GM03348 (cell line): Measurements from ENCODE around the gene SH2D1B.

Source experiments
- DNase-seq: peaks from one replicate; pipeline ENCODE4 v3.0.0; 2012; ENCODE audit warnings: low spot score

The SH2D1B gene

DNA sequence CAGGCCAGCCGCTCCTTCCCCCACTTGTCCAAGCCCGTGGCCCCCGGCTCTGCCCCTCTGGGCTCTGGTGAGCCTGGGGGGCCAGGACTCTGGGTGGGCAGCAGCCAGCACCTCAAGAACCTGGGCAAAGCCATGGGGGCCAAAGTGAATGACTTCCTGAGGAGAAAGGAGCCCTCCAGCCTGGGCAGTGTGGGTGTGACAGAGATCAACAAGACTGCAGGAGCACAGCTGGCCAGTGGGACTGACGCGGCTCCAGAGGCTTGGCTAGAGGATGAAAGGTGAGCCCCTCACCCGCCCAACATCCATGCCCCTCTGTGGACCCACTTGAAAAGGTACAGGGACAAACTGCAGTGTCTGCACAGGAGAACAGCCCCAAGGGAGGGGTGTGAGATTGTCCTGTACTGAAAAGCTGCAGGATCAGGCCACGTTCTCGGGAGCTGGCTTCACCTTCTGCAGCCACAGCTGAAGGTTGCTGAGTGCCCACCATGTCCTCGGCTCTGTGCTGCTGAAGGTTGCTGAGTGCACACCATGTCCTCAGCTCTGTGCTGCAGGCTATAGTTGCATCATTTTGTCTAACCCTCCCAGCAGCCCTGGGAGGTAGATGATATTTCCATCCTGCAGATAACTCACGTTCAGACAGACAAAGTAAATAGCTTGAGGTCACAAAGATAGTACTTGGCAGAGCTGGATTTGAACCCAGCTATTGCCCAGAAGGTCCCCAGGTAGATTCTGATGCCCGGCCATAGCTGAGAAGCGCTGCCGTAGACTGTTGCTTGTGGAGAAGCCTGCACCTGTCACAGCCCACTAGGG lies 29.8 kb downstream of the SH2D1B start:
- DNase-seq, result no peak

DNA sequence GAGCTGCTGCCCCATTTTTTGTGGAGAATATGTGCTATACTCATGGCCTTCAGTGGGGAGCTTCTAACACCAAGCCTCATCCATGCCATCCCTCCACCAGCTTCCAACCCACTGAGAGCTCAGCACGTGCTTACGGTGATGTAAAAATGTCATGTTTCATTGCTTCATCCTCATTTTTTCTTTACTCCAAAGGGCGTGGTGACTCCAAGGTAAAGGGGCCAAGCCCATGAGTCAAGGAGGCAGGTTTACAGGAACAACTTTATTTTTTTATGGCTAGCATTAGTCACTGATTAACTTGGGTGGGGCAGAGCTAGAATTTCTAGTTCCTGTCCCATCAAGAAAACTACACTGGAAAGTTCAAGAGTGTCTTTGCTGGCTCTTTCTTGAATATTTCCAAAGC lies 30.6 kb downstream of the SH2D1B start, which contains the start of gene C1orf226:
C1orf226 (plus strand) TSS at position 346 of the 400 bp plus-strand sequence. CDS start 174 bp downstream, outside the sequence.
- no peak for DNase-seq

DNA sequence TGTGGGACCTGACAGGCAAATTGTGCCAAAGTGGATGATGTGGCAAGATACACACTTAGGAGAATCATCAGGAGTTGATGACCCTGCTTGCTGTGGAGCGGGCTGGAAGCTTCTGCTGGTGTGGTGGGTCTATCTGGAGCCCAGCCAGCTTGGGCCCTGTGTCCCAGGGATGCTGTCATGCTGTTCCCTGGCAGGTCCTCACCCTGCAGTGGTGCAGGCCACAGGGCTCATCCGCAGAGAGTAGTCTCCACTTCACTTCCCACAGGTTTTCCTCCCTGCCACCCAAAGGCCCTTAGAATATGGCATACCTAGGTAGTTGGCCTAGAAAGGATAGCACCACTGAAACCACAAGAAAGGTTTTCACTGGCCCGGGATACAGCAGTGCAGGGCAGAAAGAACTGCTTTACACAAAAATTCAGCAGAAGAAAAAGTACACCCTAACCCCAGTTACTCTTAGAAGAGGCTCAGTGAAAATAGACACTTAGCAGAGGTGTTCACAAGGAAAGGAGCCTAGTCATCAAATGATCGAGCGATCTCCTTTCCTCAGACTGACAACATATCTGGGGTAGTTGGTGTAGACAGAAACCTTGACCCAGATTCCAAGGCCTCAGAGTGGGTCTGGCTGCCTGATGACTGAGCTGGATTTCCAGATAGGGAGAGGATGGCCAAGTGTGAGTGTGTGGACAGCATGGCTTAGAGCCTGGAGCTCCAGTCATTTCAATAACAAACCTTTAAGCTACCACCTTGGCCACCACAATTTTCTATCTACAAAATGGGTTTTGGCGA lies 31.7 kb downstream of the SH2D1B start:
- DNase-seq, result no peak

DNA sequence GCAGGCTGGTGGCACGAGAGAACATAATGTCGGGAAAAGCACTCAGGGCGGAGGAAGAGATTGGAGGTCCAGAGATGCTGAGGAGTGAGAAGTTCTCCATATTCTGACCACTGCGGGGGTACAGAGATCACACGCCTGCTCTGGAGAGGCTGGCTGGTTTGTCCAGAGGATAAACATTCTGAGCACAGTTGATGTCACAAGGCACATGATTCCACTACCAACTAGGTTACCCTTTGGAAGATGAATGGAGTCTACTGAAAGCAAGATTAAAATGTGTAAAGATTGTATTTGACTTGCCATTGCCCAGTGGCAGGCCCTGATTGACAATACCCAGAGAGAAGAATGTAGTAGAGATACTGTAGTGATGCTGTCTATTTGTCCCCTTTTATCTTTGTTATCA lies 35.2 kb downstream of the SH2D1B start, which contains the start of gene SPATA46:
SPATA46 (minus strand) TSS at position 164 of the 400 bp plus-strand sequence; CDS start at position 100, 64 bp downstream.
- DNase-seq, result no peak

DNA sequence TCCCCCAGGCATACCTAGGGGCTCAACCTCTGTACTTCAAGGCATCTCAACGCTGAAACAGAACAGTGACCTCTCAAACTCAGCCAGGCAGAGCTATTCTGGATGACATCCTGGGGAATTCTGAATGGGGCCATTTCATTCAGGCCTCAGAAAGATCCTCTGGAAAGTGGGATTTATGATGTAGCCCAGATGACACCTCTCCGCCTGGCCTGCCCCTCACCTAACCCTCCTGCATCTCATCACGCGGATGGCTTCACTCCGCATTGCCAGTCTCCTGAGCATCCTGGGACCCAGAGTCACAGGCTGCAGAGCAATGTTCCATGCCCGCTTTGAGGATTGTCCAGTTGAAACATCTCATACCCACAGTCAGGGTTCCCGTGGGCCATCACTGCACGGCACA lies 36.5 kb downstream of the SH2D1B start:
- no peak for DNase-seq

DNA sequence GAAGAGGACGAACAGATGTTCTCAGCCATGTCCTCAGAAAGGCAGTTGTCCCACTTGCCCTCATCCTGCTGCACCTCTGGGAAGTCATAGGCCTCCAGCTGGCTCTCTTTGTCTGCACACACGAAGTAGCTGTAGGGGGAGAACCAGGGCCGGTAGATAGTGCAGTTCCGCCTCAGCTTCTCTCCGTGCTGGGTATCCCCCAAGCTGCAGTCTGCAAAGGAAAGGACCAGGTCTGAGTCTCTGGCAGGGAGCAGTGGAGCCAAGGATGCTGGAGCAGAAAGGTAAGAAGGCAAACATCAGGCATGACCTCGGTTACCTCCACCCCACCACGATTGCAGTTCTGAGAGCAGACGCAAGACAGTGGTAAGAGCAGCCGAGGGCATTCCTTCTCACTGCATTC lies 37.5 kb downstream of the SH2D1B start:
- no peak for DNase-seq

DNA sequence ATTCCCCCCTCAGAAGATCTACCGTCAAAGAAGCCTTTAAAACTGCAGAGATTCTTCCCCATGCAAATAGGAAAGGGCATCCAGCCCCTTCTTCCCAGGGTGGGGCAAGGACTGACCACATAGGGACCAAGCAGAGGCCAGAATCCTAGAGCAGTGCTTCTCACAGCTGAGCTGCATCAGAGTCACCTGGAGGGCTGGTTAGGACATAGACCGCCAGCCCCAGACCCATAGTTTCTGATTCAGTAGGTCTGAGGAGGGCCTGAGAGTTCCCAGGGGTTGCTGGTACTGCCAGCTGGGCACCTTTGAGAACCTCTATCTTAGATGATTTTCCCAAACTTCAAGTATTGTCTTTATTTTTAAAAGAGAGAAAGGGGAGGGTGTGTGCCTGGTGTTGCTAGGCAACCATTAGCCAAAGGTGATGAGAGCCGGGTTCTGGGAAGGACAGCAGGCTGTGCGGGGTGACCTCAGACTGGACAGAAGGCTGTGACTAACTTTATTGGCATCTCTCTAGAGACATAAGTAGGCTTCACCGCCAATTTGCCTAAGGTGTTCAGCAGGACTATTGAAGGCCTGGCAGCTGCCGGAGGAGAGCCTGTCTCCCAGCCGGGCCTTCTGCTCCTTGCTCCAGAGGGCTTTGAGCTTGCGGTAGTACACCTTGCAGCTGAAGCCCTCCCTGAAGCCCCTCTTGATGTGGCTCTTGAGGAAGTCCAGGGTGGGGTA lies 38.2 kb downstream of the SH2D1B start:
- DNase-seq, result no peak

DNA sequence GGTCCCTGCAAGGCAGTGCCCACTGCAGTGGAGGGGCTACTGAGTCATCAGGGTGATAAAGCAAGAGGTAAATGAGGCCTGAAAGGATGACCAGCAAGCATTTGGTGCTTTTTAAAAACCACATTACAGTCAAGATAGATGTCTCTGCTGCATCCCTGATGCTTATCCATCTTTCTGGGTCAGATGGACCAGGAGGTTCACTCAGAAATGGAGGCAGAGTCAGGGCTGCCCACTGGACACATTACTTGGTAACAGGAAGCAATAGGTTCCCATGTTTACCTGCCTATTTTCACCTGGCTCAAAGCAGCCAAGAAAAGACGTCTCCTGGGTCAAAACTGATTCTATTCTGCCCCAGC lies 38.9 kb downstream of the SH2D1B start:
- DNase-seq, result no peak

DNA sequence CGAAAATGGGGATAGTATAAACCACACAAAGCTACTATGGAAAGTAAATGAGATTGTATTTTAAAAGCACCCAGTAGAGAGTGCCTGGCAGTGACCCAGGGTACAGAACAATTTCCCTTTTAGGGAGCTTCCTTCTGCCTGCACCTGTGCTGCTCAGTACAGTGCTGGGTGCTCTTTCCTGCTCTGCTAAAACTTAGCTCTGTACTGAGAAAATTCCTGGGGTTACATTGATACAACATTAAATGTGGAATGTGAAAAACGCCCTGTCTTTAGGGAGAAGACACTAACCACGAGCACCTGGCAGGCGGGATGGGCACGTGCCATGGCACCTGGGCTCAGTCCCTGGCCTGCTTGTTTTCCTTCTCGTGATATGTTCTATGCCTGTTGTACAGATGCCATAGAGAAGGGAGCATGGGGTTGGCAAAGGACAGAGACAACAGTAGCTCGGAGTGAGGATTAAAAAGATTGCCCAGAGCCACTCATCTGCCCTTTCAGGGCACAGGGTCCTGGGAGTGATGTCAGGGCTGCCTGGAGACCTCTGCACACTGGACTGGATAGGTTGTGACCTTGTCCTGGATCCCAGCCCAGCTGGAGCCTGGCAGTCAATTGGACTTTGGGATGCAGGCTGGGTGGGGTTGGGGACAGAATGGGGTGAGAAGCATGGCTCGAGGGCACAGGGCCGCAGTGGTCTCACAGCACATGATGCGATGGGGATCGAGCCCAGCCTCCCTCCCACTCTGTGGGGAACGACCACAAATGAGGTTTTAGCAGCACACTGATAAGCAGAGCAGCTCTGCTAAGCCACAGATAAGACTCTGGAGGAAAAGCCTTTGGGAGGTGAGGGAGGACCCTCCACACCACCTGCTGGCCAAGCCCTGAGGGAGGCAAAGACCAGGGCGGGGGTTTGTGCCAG lies 39.5 kb downstream of the SH2D1B start:
- DNase-seq, result no peak

DNA sequence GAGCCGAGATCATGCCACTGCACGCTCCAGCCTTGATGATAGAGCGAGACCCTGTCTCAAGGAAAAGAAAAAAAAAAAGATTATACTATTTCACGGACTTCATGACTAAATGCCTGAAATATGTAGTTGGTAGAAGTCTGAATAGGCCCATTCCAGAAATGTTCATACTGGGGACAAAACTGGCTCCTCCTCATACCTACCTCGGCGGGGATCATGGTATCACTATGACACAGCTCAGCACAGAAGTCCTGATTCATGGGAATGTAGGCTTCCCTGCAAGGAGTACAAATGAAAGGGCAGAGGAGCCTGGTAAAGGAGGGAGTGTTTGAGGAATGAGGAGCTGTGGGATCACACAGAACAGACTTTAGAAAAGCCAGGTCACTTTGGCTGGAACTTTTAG lies 40.3 kb downstream of the SH2D1B start:
- DNase-seq, result no peak

DNA sequence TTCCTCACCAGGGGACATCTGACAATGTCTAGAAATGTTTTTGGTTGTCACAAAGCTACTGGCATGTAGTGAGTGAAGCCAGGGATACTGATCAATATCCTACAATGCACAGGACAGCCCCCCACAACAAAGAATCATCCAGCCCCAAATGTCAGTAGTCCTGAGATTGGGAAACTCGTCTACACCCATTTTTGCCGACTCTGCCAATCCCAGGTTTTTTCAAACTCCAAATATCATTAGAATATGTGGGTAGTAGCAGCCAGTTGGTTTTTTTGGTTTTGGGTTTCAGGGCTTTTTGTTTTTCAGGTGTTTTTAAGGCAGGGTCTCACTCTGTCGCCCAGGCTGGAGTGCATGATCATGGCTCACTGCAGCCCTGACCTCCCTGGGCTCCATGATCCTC lies 41.2 kb downstream of the SH2D1B start:
- DNase-seq, result no peak

DNA sequence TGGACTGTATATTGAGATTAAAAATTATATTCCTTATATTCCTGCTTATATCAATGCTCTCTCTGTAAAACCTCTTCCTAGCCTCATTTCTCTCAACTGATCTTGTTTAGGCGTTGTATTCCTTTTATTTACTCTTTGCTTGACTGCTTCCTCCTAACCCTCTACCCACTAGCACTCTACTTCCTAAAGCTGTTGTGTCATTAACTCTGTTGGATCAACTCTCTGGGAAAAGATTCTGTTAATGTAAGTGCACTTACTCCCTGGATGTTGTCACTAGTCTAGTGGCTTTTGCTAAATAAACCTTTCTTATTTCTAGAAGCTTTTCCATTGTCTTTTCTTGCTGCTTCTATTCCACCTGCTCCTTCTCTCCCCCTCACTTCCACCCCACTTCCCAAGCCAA lies 41.8 kb downstream of the SH2D1B start:
- no peak for DNase-seq

DNA sequence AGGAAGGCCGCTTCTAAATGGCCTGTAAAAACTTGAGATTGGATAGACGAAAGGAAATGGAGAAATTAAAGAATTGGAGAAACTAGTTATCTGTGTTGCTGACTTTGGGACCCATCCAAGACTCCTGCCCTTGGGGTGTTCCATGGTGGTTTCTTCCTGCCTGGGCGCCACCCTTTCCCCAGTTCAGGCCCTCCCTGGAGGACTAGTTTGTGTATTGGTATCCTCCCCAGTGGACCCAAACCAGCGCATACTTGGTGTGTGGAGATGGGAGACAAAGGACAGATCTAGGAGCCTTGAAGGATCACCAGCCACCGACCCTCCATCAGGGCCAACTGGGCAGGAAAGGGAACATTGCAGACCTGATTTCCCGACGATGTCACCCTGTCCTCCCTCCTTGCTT lies 42.4 kb downstream of the SH2D1B start:
- no peak for DNase-seq

DNA sequence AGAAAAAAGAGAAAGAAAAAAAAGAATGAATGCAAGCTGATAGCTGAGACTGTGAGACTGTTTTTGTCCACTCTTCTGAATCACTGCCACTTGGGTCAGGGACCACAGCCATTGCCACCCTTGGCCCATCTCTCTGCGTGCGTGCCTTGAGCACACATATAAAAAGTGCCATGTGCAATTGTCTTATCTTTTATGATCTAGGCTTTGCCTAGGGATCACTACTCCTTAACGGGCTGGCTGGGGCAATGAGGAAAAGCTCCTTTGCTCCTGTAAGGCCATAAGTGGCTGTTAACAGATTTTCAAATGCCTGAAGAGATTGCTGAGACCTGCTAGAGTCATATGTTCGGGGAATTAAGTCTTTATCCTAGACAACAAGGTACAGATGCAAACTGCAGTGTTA lies 43.5 kb downstream of the SH2D1B start:
- no peak for DNase-seq

DNA sequence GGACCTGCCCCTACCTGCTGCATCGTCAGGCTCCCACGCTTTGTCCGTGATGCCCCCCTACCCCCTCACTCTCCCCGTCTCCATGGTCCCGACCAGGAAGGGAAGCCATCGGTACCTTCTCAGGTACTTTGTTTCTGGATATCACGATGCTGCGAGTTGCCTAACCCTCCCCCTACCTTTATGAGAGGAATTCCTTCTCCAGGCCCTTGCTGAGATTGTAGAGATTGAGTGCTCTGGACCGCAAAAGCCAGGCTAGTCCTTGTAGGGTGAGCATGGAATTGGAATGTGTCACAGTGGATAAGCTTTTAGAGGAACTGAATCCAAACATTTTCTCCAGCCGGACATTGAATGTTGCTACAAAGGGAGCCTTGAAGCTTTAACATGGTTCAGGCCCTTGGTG lies 44.2 kb downstream of the SH2D1B start:
- no peak for DNase-seq

DNA sequence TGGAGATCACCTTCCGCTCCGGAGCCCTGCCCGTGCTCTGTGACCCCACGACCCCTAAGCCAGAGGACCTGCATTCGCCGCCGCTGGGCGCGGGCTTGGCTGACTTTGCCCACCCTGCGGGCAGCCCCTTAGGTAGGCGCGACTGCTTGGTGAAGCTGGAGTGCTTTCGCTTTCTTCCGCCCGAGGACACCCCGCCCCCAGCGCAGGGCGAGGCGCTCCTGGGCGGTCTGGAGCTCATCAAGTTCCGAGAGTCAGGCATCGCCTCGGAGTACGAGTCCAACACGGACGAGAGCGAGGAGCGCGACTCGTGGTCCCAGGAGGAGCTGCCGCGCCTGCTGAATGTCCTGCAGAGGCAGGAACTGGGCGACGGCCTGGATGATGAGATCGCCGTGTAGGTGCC lies 44.9 kb downstream of the SH2D1B start:
- peak; percentile 64 for DNase-seq

DNA sequence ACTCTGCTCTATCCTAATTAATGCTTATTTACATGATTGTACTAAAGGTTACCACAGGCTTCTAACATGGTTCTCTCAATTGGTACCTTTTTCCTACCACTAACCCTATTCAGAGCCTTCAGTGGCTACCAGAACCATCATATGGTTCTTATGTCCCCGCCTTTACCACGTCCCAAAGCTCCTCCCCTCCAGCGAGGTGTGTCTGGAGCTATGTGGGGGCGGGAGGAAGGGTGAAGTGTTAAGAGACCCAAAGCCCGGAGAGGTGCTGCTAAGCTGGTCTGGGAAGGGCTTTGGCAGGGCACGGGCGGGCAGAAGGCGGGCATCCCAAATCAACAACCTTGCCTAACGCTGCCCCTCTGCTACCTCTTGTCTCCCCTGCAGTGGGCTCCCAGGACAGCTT lies 45.3 kb downstream of the SH2D1B start:
- peak; percentile 36 for DNase-seq

DNA sequence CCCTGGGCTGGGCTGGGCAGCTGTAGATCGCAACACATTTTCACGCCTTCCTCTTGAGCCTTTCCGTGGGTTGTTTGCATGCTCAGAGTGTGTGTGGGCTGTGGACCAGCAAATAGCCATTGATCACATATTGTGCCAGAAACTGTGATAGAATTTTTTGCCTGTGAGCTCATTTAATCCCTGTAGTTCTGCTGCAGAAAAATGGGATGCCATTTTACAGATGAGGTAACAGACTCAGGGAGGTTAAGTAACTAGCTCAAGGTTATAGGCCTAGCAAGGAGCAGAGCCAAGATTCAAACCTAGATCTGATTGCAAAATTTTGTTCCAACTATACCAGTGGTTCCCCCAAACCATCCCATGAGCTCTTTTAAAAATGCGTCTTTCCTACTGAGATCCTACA lies 45.8 kb downstream of the SH2D1B start:
- no peak for DNase-seq

DNA sequence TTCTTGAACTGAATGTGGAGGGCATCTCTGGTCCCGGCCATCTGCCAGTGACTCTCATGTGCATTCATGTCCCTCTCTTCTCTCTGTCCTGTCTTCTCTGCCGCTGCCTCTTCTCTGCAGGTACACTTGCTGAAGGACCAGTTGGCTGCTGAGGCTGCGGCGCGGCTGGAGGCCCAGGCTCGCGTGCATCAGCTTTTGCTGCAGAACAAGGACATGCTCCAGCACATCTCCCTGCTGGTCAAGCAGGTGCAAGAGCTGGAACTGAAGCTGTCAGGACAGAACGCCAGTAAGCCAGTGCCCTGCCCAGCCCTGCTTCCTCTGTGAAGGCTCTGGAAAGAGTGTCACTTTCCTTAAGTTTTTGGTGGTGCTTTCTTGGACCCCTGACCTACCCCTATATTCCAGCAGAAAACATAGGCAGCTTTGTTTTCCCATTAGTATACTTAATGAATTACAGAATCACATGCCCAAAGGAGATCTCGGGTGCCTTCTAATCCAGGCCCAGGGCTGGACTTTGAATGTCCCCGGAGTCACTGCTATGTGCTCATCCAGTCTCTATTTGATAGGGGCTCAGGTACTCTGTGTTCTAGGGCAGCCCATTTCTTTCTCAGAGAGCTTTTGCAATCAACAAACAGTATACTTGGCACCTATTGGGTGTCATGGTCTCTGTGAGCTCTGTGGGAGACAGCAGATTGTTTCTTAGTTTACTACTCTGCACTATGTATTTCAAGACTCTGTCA lies 46.5 kb downstream of the SH2D1B start:
- DNase-seq, result no peak

DNA sequence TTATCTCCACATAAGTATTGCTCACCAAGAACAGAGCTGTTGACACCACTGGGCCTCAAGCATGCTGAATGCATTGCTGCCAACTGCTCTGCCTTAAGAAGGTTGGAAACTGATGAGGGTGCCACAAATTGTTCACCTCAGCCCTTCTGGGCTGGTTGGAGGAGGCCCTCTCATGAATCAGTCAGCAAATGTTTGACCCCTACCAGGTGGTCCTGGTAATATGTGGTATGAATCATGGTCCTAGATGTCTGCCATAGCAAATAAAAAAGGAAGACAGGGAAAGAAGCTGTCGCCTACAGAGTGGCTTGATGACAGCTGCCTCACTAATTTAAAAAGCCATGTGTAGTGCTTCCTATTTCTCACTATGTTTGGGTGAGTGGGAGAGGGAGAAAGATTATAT lies 47.4 kb downstream of the SH2D1B start:
- no peak for DNase-seq

DNA sequence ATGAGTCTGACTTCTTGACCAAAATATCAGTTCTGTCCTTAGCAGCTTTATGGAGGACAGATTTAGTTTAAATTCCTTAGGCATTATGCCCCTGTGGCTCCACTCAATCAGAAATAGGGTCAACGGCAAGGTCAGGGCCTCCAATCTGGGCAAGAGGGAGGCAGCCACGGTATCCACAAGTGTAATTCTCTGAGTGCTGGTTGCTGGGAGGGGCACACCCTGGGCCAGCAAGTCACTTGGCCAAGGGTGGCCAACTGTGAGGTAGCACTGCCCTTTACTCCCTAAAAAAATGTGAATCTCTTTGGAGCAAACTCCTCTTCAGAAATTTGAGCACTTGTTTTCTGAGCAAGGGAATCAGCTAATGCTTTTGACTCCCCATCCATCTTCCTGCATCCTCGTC lies 48.1 kb downstream of the SH2D1B start:
- no peak for DNase-seq
